Hepatocyte (in vitro differentiated cells): ENCODE data around the gene C1QB. TPM values are rescaled to one million over a fixed set of nuclear protein-coding genes. Genes with fewer than 3 reads are reported as not detected.

Source experiments
- DNase-seq: peaks from one replicate; pipeline ENCODE4 v3.0.0-alpha.2; 2016; ENCODE audit warnings: low spot score
- H2AFZ ChIP-seq: fragments of 200-600 bp; sonication (generic); 2 replicates; pipeline ENCODE4 v1.6.0; 2016; ENCODE audit warnings: antibody characterized with exemption, mild to moderate bottlenecking
- H3K27ac ChIP-seq: fragments of 200-600 bp; sonication (generic); 2 replicates; pipeline ENCODE4 v1.5.1; 2016; ENCODE audit warnings: mild to moderate bottlenecking
- H3K27me3 ChIP-seq: fragments of 200-600 bp; sonication (generic); 2 replicates; pipeline ENCODE4 v1.6.1; 2016
- H3K36me3 ChIP-seq: fragments of 200-600 bp; sonication (generic); replicated peaks from 2 replicates; pipeline ENCODE4 v1.5.1; 2016; ENCODE audit warnings: low read depth; ENCODE audit not compliant: insufficient read depth
- H3K4me1 ChIP-seq: fragments of 200-600 bp; sonication (generic); 2 replicates; pipeline ENCODE4 v1.5.1; 2016; ENCODE audit warnings: mild to moderate bottlenecking, moderate library complexity; ENCODE audit not compliant: insufficient read depth
- H3K4me2 ChIP-seq: fragments of 200-600 bp; sonication (generic); 2 replicates; pipeline ENCODE4 v1.6.0; 2016
- H3K4me3 ChIP-seq: fragments of 200-600 bp; sonication (generic); 2 replicates; pipeline ENCODE4 v1.5.1; 2016; ENCODE audit warnings: mild to moderate bottlenecking
- H3K79me2 ChIP-seq: fragments of 200-600 bp; sonication (generic); 2 replicates; pipeline ENCODE4 v1.6.0; 2017; ENCODE audit warnings: mild to moderate bottlenecking
- H3K9me2 ChIP-seq: fragments of 200-600 bp; sonication (generic); replicated peaks from 2 replicates; pipeline ENCODE4 v1.6.0; 2017; ENCODE audit warnings: mild to moderate bottlenecking; ENCODE audit not compliant: insufficient read depth
- H3K9me3 ChIP-seq: fragments of 200-600 bp; sonication (generic); 2 replicates; pipeline ENCODE4 v1.5.1; 2016; ENCODE audit warnings: low read depth, mild to moderate bottlenecking
- H4K20me1 ChIP-seq: fragments of 200-600 bp; sonication (generic); 2 replicates; pipeline ENCODE4 v1.6.0; 2016; ENCODE audit warnings: mild to moderate bottlenecking; ENCODE audit not compliant: insufficient read depth, poor library complexity, severe bottlenecking
- CTCF ChIP-seq: fragments of 200-600 bp; sonication (generic); IDR thresholded peaks from 2 replicates; pipeline ENCODE4 v1.5.1; 2016; ENCODE audit warnings: antibody characterized with exemption, mild to moderate bottlenecking; ENCODE audit not compliant: poor library complexity
- EZH2 ChIP-seq: fragments of 200-600 bp; sonication (generic); IDR thresholded peaks from 2 replicates; pipeline ENCODE4 v1.6.1; 2016; ENCODE audit warnings: antibody characterized with exemption, mild to moderate bottlenecking, borderline replicate concordance
- EZH2phosphoT487 ChIP-seq: fragments of 200-600 bp; sonication (generic); IDR thresholded peaks from one replicate; pipeline ENCODE4 v1.6.1; 2018; ENCODE audit warnings: antibody characterized with exemption, mild to moderate bottlenecking, low read depth, moderate library complexity; ENCODE audit not compliant: unreplicated experiment, severe bottlenecking
- WGBS: methylation state at CpG from one replicate; pipeline ENCODE4 v1.1.6; 2016; ENCODE audit warnings: low lambda C conversion rate; ENCODE audit errors: missing lambda C conversion rate; 5-methylcytosine and 5-hydroxymethylcytosine counted together
- polyA plus RNA-seq: library from polyadenylated mRNA; unstranded; fragments of >200 nt; fragmentation: Nextera tagmentation; extraction: Ambion mirVana; gene quantifications from 2 replicates; pipeline ENCODE4 v1.2.1, GENCODE V29; 2016
- total RNA-seq: library from RNA; depleted of rRNA; stranded (reverse); fragments of >200 nt; gene quantifications from 2 replicates; pipeline ENCODE4 v1.2.3, GENCODE V29; 2014

C1QB gene
- total and polyA plus RNA-seq, 2 experiments from 2014 or later, result 10.3 to 11.9 TPM

GRCh38 chr1:22645931-22646330 lies 7.1 kb upstream of the C1QB start:
- no peaks in the 10 kb centered on the region for H3K79me2 ChIP-seq
- H4K20me1 ChIP-seq, result no peaks in the 10 kb centered on the region
- H3K4me1 ChIP-seq, result no peaks in the 10 kb centered on the region
- TF ChIP-seq EZH2phosphoT487 (no peak), CTCF (no peak), EZH2 (no peak)
- no peak overlapping the region for H3K4me3 ChIP-seq
- H3K9me2 ChIP-seq, result no peaks in the 10 kb centered on the region
- H3K27me3 ChIP-seq, result no peaks in the 10 kb centered on the region
- H2AFZ ChIP-seq, result no peak overlapping the region
- no peaks in the 10 kb centered on the region for H3K9me3 ChIP-seq
- no peak overlapping the region for H3K4me2 ChIP-seq
- no peaks in the 10 kb centered on the region for H3K36me3 ChIP-seq
- no peak overlapping the region for H3K27ac ChIP-seq
- DNase-seq, result no peak
- WGBS, result 73% methylated on average over 7 of the region's 7 CpGs

- Histone ChIP-seq H2AFZ (no peak overlapping the region), H4K20me1 (no peaks in the 10 kb centered on the region), H3K9me2 (no peaks in the 10 kb centered on the region), H3K4me3 (no peak overlapping the region), H3K79me2 (no peaks in the 10 kb centered on the region), H3K27me3 (no peaks in the 10 kb centered on the region), H3K4me2 (no peak overlapping the region), H3K4me1 (no peaks in the 10 kb centered on the region), H3K9me3 (no peaks in the 10 kb centered on the region), H3K27ac (no peak overlapping the region), H3K36me3 (no peaks in the 10 kb centered on the region)
- DNase-seq, result no peak
- WGBS, result 0% methylated on average over 1 of the region's 1 CpG
- TF ChIP-seq EZH2 (no peak), EZH2phosphoT487 (no peak), CTCF (no peak)
Measured at GRCh38 chr1:22646384-22646783, 6.7 kb upstream of the C1QB start.

GRCh38 chr1:22650089-22650693 lies 2.8 kb upstream of the C1QB start:
- H2AFZ ChIP-seq, result no peak overlapping the region
- H3K9me2 ChIP-seq, result no peaks in the 10 kb centered on the region
- DNase-seq, result no peak
- WGBS, result 88% methylated on average over 13 of the region's 13 CpGs
- no peaks in the 10 kb centered on the region for H3K27me3 ChIP-seq
- no peaks in the 10 kb centered on the region for H3K79me2 ChIP-seq
- no peak overlapping the region for H3K27ac ChIP-seq
- H3K4me1 ChIP-seq, result no peaks in the 10 kb centered on the region
- TF ChIP-seq EZH2phosphoT487 (no peak), EZH2 (no peak), CTCF (no peak)
- H3K4me3 ChIP-seq, result no peak overlapping the region
- no peaks in the 10 kb centered on the region for H3K36me3 ChIP-seq
- H4K20me1 ChIP-seq, result no peaks in the 10 kb centered on the region
- no peaks in the 10 kb centered on the region for H3K9me3 ChIP-seq
- no peak overlapping the region for H3K4me2 ChIP-seq
